ENCODE results near the gene MB21D2. TPM values are rescaled to one million over a fixed set of nuclear protein-coding genes. Genes with fewer than 3 reads are reported as not detected.

The MB21D2 gene
- total RNA-seq, 1 donor from 2014 or later, result 15.1 TPM

- H3K4me3 ChIP-seq, result no peak overlapping the region
- no peak overlapping the region for H3K4me3 Mint-ChIP-seq
- H3K9ac ChIP-seq, result no peak overlapping the region
- no peaks in the 10 kb centered on the region for H3K79me2 ChIP-seq (ENCODE audit: low read depth)
- no peaks in the 10 kb centered on the region for H3K36me3 ChIP-seq
- no peaks in the 10 kb centered on the region for H3K9me3 ChIP-seq (ENCODE audit: low read depth)
- TF ChIP-seq EZH2phosphoT487 (IDR thresholded peaks at IDR 0.05), result no peak
- no peak for TF ChIP-seq EZH2 (IDR thresholded peaks at IDR 0.05)
- no peak for TF ChIP-seq CTCF (IDR thresholded peaks at IDR 0.05)
- no peaks in the 10 kb centered on the region for H4K20me1 ChIP-seq (ENCODE audit: low read depth)
- peaks cover 3% of the 10 kb centered on the region for H3K4me1 Mint-ChIP-seq
- no peak overlapping the region for H3K27ac ChIP-seq
- DNase-seq (ENCODE audit: low spot score), result no peak
- no peak overlapping the region for H3K27ac Mint-ChIP-seq
- H3K4me2 ChIP-seq, result no peak overlapping the region
- H2AFZ ChIP-seq (replicated peaks), result no peak overlapping the region
- peaks cover 8% of the 10 kb centered on the region for H3F3A ChIP-seq (ENCODE audit: low read depth)
- no peaks in the 10 kb centered on the region for H3K9me3 Mint-ChIP-seq
- peaks cover 18% of the 10 kb centered on the region for H3K27me3 ChIP-seq
- H3K27me3 Mint-ChIP-seq (ENCODE audit: insufficient read depth, low read depth), result peaks cover 3% of the 10 kb centered on the region
- peaks cover 5% of the 10 kb centered on the region for H3K4me1 ChIP-seq
- no peaks in the 10 kb centered on the region for H3K36me3 Mint-ChIP-seq
Observed at GRCh38 chr3:192921793-192922192, 4.1 kb upstream of the MB21D2 start.

GRCh38 chr3:192920411-192920810 lies 2.8 kb upstream of the MB21D2 start:
- H4K20me1 ChIP-seq (ENCODE audit: low read depth), result peaks cover 13% of the 10 kb centered on the region
- H2AFZ ChIP-seq (replicated peaks), result no peak overlapping the region
- H3K4me1 ChIP-seq, result peaks cover 14% of the 10 kb centered on the region
- TF ChIP-seq EZH2phosphoT487 (IDR thresholded peaks at IDR 0.05) (no peak), CTCF (IDR thresholded peaks at IDR 0.05) (no peak), EZH2 (IDR thresholded peaks at IDR 0.05) (no peak)
- H3K27ac Mint-ChIP-seq, result no peak overlapping the region
- H3K4me2 ChIP-seq, result no peak overlapping the region
- DNase-seq (ENCODE audit: low spot score), result no peak
- no peak overlapping the region for H3K4me3 ChIP-seq
- H3K79me2 ChIP-seq (ENCODE audit: low read depth), result peaks cover 13% of the 10 kb centered on the region
- H3K4me3 Mint-ChIP-seq, result no peak overlapping the region
- H3K36me3 Mint-ChIP-seq, result no peaks in the 10 kb centered on the region
- H3K4me1 Mint-ChIP-seq, result peaks cover 13% of the 10 kb centered on the region
- peaks cover 3% of the 10 kb centered on the region for H3K27me3 Mint-ChIP-seq (ENCODE audit: insufficient read depth, low read depth)
- H3K27ac ChIP-seq, result no peak overlapping the region
- H3K9me3 ChIP-seq (ENCODE audit: low read depth), result no peaks in the 10 kb centered on the region
- no peaks in the 10 kb centered on the region for H3K9me3 Mint-ChIP-seq
- H3K9ac ChIP-seq, result no peak overlapping the region
- H3F3A ChIP-seq (ENCODE audit: low read depth), result peaks cover 22% of the 10 kb centered on the region
- no peaks in the 10 kb centered on the region for H3K36me3 ChIP-seq
- peaks cover 27% of the 10 kb centered on the region for H3K27me3 ChIP-seq

GRCh38 chr3:192919901-192920300 lies 2.2 kb upstream of the MB21D2 start:
- Histone ChIP-seq H4K20me1 (ENCODE audit: low read depth) (peaks cover 18% of the 10 kb centered on the region), H3K9me3 (ENCODE audit: low read depth) (no peaks in the 10 kb centered on the region), H3K4me1 (peaks cover 19% of the 10 kb centered on the region), H3K4me2 (no peak overlapping the region), H3K9ac (no peak overlapping the region), H3K27ac (no peak overlapping the region), H3K4me3 (no peak overlapping the region), H3K27me3 (peaks cover 28% of the 10 kb centered on the region), H2AFZ (replicated peaks) (no peak overlapping the region), H3F3A (ENCODE audit: low read depth) (peaks cover 27% of the 10 kb centered on the region), H3K79me2 (ENCODE audit: low read depth) (peaks cover 17% of the 10 kb centered on the region), H3K36me3 (no peaks in the 10 kb centered on the region)
- Mint-ChIP-seq H3K36me3 (no peaks in the 10 kb centered on the region), H3K27ac (no peak overlapping the region), H3K4me1 (peaks cover 18% of the 10 kb centered on the region), H3K4me3 (no peak overlapping the region), H3K9me3 (no peaks in the 10 kb centered on the region), H3K27me3 (ENCODE audit: insufficient read depth, low read depth) (peaks cover 3% of the 10 kb centered on the region)
- no peak for DNase-seq (ENCODE audit: low spot score)
- TF ChIP-seq EZH2phosphoT487 (IDR thresholded peaks at IDR 0.05) (no peak), EZH2 (IDR thresholded peaks at IDR 0.05) (no peak), CTCF (IDR thresholded peaks at IDR 0.05) (no peak)
